Activated CD4-positive, CD25-positive, alpha-beta regulatory T cell (primary cell): ENCODE measurements around the gene MYO5B.
"Not testable (repeated sequence)": the region's sequence is repeated elsewhere in the genome, so short reads cannot be mapped to it uniquely, and the experiment has no call there.

Source experiments
- DNase-seq, 4 experiments: peaks; one replicate each; lab custom pipeline; 2025; lab: John Stamatoyannopoulos, UW

The MYO5B gene

DNA sequence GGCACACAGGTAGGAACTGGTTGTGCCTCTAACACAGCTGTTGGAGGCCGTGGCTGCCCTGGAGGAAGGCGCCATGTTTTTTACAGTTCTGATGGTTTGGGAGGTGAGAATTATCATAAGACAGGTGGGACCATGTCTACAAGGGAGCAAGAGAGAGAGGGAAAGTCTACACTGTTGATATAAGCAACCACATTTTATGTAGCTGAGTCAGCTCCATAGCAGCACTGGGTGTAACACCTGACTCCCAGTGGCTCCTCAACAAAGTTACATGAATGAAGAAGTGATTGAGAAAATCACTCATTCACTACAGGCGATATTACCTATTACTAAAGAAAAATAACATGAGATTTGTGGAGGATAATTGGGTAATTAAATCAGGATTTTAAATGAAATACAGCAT lies 340.3 kb downstream of the MYO5B start:
- no peak for DNase-seq

GRCh38 chr18:49853436-49853835 lies 341.5 kb downstream of the MYO5B start:
- DNase-seq: no peak

DNA sequence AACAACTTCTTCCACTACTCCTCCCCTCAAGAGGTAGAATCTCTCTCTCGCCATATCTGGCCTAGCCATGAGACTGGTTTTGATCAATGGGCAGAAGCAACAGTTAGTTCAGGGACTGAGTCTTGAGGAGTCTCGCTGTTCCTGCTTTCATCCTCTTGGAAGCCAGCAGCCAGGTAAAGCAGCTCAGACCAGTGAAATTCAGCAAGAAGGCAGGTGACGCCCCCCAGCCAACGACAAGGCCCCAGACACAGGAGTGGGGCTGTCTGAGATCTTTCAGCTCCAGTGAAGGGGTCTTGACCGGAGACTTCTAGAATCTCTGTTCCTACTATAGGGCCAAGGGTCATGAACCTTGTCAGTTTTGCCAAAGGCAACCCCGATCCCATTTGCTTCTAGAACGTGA lies 341.9 kb downstream of the MYO5B start:
- DNase-seq: no peak

- DNase-seq: no peak
Observed at GRCh38 chr18:49851624-49852023, 343.3 kb downstream of the MYO5B start.

DNA sequence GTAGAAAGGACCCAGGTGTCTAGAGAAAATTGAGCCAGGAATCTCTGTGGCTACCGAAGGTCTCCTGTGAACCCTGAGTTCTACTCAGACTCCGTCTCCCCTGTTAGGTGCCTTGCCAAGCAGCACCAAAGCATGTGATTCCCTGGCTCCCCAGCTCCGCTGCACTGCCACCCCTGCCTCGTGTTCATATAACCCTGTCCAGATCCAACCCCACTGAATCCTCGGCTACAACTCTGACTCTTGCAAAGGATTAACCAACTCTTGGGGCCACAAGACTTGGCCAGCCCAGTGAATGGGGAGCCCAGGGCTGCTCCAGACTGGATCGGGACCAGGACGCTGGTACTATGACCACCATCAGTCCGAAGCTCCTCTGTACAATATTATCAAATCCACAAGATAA lies 344.3 kb downstream of the MYO5B start:
- no peak for DNase-seq

- DNase-seq: no peak
Observed at GRCh38 chr18:49849331-49850217, 345.4 kb downstream of the MYO5B start.

- DNase-seq: no peak
Observed at GRCh38 chr18:49848115-49848514, 346.8 kb downstream of the MYO5B start.

DNA sequence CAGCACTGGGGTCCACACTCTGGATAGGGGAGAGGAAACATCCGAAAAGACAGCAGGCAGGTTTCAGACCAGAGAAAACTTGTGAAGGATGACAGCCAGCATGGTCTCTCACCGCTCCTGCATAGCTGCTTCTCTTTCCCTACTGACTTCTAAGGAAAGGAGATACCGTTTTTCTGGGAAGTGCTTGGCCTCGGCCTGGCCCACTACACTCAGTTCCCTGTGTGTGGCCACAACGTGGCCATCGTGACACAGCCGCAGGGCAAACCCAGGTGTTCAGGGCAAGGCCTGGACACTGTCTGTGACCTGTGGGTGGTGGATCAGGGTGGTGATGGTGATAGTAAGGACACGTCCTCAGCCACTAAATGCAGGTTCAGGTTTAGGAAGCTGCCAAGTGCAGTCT lies 347.4 kb downstream of the MYO5B start:
- DNase-seq: no peak

GRCh38 chr18:49846718-49847470 lies 348.1 kb downstream of the MYO5B start:
- DNase-seq: no peak

- DNase-seq: no peak
Observed at GRCh38 chr18:49846361-49846662, 348.6 kb downstream of the MYO5B start.

- DNase-seq: no peak
Observed at GRCh38 chr18:49845629-49846360, 349.2 kb downstream of the MYO5B start.

DNA sequence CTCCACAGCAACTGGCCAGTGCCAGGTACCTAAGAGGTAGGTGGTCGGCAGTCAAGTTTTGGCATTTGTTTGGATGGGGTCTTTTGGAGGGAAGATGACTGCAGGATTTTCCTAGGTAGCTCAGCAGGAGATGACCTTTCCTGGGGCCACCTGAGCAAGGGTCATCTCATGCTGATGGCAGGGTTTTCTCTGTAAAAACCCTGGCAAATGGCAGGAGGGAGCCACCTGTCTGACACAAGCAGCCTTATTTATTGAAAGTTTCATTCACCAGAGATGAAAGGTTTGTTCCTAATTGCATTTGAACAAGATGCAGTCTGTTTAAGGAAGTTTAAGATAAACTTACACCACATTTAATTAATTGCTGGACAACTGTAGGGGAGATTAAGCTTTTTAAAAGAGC lies 350.0 kb downstream of the MYO5B start:
- no peak for DNase-seq

DNA sequence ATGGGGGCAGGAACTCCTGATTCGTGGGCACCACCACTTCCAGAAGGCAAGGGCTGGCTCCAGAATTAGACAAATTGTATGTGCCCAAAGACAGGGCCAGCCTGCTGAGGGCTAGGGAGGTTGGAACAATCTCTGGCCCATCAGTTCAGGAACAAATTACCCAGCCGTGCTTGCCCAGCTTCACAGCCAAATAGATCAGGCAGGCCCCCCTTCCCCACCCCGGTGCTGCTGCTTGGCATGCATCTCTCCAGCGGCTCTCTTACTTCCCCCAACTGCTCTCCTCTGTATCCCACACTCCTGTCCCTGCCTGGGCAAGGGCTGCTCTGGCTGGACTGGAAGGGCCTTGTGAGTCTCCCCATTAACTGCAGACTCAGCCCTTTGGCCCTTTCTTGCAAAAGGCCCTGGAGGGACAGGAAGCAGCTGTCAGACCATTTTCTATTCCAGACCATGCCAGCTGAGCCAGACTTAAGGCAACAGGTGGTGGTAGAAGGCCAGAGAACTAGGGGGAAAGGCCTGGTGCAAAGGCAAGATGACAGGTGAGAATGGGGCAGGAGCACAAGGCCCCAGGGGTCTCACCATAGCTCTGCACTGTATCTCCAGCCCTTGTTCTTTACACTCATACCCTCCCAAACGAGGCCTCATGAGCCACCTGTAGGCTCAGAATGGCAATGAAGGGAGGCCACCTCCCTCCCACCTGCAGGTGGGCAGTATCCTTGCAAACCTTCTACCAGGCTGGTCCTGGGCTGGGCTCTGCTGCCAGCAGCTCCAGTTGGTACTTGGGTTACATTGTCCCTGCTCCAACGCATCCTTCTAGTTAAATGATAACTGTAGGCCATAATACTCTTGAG lies 350.9 kb downstream of the MYO5B start:
- no peak for DNase-seq

DNA sequence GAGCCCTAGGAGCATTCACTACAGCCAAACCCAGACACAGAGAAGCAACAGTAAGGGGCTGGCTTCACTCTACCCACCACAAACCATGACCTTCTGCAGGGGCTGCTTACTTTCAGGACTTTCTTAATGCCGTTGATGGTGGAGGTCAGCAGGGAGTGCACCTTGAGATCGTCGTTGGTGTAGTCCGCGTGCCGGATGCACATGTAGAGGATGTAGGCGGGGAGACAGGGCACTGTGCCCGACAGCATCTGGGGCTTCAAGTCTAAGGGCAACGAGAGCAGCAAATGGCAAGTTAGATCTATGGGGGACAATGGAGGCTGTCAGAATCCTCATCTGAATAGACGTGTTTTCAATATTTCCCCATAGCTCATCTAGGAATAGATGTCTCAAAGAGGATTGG lies 351.8 kb downstream of the MYO5B start:
- DNase-seq: no peak

DNA sequence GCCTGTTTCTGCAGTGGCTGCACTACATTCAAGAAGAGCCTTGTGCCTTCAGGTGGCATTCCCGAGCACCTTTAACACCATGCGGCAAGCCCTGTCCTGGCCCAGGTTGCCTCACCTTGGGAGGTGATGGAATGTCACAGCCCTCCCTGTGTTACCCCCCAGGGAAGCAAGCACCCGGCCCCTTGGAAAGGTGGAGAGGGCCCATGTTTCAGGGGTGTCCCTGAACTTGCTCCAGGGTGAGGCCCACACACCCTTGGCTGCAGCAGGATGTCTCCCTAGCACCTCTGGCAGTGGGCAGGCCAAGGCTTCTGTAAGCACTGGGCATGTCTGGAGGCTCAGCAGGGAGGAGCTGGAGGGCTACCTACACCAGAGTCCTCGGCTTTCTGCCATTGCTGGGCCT lies 352.3 kb downstream of the MYO5B start:
- no peak for DNase-seq

- no peak for DNase-seq
Observed at GRCh38 chr18:49841236-49842217, 353.4 kb downstream of the MYO5B start.

DNA sequence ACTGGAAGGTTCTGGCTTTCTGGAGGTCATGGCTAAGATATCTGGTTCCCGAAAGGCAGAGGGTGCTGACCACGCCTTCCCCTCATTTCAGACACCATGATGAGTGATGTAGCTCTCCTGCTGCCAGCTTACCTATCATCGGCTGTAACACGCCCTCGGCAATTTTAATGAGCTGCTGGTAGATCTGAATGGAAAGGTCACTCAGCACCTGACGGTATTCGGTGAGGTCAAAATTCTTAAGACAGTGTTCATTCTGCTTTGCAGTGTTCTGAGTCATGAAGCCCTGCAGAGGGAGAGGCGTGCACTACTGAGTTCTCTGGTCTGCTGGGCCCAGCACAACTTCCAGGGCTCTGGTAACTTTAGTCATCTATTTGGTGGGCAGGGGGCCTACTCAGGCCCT lies 355.9 kb downstream of the MYO5B start:
- no peak for DNase-seq

GRCh38 chr18:49838381-49838780 lies 356.6 kb downstream of the MYO5B start:
- DNase-seq: no peak

- DNase-seq: no peak
Observed at GRCh38 chr18:49837889-49838288, 357.1 kb downstream of the MYO5B start.

- not testable (repeated sequence) for DNase-seq
Observed at GRCh38 chr18:49837316-49837835, 357.6 kb downstream of the MYO5B start.
